HG03571 (cell line): ENCODE results near the gene ZNF511.
"Not testable (repeated sequence)": the region's sequence is repeated elsewhere in the genome, so short reads cannot be mapped to it uniquely, and the experiment has no call there.

Experiments used
- ATAC-seq: cut with Tn5 transposase; IDR thresholded peaks from one replicate; pipeline ENCODE4 v1.9.1; 2021; ENCODE audit not compliant: unreplicated experiment

The ZNF511 gene

GRCh38 chr10:133313192-133313591 lies 4.5 kb downstream of the ZNF511 start:
- no peak for ATAC-seq

DNA sequence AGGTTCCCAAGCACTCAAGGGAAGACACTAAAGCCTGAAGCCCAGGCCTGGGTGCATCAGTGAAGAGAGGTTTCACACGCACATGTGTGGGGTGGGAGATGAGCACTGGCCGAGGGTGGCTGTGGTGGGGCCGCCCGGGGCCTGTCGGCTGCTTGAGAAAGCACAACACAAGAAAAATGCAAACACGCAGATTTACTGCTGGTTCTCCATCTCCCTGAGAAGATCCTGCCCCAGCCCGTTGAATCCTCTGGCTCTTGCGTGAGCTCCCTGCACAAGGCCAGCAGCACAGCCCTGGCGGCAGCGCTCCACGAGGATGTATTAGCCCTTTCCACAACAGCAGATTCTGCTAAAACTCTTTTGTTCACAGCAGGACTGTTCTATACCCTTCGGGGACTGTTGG lies 6.2 kb downstream of the ZNF511 start:
- no peak for ATAC-seq

DNA sequence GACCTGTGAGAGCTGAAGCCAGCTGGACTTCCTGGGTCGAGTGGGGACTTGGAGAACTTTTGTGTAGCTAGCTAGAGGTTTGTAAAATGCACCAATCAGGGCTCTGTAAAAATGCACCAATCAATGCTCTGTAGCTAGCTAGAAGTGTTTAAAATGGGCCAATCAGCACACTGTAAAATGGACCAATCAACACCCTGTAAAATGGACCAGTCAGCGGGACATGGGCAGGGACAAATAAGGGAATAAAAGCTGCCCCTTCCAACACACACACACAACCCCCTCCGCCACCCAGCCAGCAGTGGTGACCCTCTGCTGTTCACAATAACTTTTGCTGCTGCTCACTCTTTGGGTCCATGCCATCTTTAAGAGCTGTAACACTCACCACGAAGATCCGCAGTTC lies 7.1 kb downstream of the ZNF511 start:
- ATAC-seq: no peak

- no peak for ATAC-seq
Observed at GRCh38 chr10:133316266-133316665, 7.6 kb downstream of the ZNF511 start.

- ATAC-seq: no peak
Observed at GRCh38 chr10:133316732-133317131, 8.0 kb downstream of the ZNF511 start.

DNA sequence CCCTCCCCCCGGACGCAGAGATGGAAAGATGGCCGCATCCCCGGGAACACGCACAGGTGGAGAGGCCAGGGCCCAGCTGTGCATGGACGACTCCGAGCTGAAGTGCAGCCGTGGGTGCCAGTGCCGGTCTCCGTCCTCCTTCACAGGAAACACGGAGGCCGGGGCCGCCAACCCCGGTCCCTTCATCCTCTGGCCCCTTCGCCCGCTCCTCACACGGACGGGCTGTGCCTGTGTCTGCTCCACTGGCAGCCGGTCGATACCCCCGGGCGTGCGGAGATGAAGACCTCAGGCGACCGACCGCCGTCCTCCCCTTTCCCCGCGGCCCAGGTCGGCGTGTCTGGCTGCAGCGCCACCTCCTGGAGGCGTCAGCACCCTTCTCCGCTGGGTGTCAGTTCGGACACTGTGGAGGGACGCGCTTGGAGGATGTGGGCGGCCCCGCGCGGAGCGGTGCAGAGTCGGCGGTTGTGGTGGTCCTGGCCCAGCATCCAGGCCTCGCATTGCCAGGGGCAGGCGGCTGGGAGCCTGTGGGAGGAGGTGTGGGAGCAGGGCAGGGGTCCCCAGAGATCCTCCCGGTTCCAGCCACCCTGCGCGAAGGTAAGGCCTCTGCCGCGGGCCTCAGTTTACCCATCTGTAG lies 9.9 kb downstream of the ZNF511 start:
- ATAC-seq: peak; percentile 91

DNA sequence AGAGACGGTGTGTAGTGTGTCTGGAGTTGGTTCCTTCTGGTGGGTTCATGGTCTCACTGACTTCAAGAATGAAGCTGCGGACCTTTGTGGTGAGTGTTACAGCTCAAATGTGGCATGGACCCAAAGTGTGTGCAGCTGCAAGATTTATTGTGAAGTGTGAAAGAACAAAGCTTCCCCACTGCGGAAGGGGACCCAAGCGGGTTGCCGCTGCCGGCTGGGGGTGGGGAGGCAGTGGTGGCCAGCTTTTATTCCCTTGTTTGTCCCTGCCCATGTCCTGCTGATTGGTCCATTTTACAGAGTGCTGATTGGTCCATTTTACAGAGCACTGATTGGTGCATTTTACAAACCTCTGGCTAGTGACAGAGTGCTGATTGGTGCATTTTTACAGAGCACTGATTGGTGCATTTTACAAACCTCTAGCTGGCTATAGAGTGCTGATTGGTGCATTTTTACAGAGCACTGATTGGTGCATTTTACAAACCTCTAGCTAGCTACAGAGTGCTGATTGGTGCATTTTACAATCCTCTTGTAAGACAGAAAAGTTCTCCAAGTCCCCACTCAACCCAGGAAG lies 12.2 kb downstream of the ZNF511 start:
- ATAC-seq: not testable (repeated sequence)

DNA sequence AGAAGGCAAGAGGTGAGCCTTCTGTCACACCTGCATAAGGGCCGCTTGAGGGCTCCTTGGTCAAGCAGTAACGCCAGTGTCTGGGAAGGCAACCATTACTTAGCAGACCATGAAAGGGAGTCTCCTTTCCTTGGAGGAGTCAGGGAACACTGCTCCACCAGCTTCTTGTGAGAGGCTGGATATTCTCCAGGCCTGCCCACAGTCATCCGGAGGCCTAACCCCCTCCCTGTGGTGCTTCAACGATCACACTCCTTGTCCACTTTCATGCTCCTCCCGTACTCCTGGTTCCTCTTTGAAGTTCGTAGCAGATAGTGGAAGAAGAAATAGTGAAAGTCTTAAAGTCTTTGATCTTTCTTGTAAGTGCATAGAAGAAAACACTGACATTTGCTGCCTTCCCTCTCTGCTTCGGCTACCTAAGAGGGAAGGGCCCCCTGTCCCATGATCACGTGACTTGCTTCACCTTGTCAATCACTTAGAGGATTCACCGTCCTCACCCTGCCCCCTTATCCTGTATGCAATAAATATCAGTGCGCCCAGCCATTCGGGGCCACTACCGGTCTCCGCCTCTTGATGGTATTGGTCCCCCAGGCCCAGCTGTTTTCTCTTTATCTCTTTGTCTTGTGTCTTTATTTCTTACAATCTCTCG lies 13.5 kb downstream of the ZNF511 start:
- not testable (repeated sequence) for ATAC-seq

DNA sequence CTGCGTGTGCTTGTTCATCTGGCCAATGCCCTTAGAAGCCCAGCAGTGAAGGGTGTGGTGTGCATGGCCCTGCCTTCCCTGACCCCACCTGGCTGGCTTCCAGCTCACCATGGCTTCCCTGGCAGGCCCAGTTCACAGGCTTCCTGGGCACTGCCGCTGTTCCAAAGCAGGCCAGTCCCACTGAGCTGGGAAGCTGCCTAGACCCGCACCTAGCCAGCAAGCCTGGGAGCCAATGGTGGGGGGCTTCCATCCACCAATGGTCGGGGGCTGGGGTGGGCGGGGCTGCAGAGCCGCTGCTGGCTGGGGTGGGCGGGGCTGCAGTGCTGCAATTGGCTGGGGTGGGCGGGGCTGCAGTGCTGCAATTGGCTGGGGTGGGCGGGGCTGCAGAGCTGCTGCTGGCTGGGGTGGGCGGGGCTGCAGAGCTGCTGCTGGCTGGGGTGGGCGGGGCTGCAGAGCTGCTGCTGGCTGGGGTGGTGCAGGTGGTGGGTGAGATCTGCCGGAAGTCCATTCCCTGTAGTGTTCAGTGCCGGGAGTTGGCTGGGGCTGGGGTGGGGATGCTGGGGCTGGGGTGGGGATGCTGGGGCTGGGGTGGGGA lies 15.6 kb downstream of the ZNF511 start:
- no peak for ATAC-seq

- no peak for ATAC-seq
Observed at GRCh38 chr10:133324857-133325260, 16.1 kb downstream of the ZNF511 start.

DNA sequence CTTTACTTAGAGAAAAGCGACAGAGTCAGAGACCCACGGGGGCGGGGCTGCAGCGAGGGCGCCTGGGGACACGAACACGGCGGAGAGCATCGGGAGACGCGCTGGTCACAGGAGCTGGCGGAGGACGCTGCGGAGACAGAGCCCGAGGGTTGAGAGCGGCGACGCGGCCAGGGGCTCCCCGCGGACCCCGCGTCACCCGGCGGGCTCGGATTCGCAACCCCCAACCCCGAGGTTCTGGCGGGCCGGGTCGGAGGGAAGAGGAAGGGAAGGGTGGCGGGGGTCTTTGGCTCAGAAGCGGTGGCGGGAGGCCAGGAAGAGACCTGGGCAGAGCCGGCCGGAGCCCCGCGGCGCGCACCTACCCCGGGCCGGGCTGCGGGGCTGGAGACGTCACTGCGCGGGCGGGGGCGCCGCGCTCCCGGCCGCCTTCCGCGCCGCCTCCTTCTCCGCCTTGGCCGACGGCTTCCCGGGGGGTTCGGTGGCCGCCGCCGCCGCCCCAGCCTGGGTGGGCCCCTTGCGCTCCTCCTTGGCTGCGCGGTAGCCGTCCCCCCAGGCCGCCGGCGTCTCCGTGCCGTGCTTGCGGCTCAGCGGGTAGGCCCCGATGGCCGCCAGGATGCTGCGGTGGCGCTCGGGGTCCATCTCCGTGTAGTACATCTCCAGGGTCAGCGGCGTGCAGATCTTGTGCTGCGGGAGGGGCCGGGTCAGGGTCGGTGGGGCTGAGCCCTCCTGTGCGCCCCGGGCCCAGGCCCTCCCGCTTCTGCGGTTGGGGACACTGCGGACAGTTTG lies 16.9 kb downstream of the ZNF511 start:
- no peak for ATAC-seq

DNA sequence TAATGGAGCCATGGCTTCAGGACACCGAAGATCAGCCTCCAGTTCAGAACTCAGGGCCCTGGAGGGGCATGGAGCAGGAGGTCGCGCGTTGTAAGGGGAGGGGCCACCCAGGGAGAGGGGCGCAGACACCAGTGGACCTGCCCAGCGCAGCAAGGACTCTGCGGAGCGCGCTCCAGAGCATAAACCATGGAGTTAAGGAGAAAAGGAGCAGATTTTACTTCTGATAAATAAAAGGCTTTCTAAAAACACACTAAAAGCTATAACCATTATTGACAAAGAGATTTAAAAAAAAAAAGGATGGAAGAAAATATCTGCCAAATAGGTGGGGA lies 17.5 kb downstream of the ZNF511 start:
- ATAC-seq: no peak

GRCh38 chr10:133326745-133327650 lies 18.3 kb downstream of the ZNF511 start:
- ATAC-seq: no peak

GRCh38 chr10:133327651-133328357 lies 19.1 kb downstream of the ZNF511 start:
- no peak for ATAC-seq

GRCh38 chr10:133328358-133329343 lies 19.9 kb downstream of the ZNF511 start:
- no peak for ATAC-seq

- ATAC-seq: peak; percentile 75
Observed at GRCh38 chr10:133329491-133330202, 20.9 kb downstream of the ZNF511 start.

DNA sequence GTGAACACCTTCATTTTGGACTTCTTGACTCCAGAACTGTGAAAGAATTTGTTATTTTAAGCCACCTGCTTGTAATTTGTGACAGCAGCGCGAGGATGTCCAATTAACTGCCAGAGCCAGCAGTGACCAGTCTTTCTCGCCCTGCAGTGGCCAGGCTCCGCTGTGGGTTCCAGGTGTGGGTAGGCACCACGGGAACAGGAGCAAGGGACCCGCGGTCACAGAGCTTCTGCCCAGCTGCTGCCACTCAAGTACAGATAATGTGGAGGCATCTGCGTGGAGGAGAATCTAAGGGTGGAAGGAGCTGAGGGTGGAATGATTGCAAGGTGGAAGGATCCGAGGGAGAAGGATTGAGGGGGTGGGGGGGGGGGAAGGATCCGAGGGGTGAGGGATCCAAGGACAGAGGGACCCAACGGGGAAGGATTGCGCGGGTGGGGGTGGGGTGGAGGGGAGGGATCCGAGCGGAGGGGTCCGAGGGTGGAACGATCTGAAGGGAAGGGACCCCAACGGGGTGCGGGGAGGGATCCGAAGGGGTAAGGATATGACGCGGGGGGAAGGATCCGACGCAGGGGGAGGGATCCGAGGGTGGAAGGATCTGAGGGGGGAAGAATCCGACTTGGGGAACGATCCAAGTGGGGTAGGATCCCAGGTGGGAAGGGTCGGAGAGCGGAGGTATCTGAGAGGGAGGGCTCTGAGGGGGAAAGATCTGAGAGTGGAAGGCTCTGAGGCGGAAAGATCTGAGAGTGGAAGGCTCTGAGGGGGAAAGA lies 24.4 kb downstream of the ZNF511 start:
- no peak for ATAC-seq
